Endometrial microvascular endothelial cells (primary cell): Measurements from ENCODE around the gene CRYBB1. TPM values are rescaled to one million over a fixed set of nuclear protein-coding genes. Genes with fewer than 3 reads are reported as not detected.

Experiments used
- in situ Hi-C: cut with HindIII; loops from 2 replicates; pipeline ENCODE4 v1.10.0; 2017; ENCODE audit warnings: low sequenced_read_pairs, low pct_unique_long_range_greater_than_20kb; ENCODE audit errors: inconsistent ontology term
- total RNA-seq: library from RNA; depleted of rRNA; stranded (reverse); fragments of >200 nt; gene quantifications from one replicate; pipeline ENCODE4 v1.2.3, GENCODE V29; 2015; ENCODE audit errors: inconsistent ontology term

CRYBB1 gene
- total RNA-seq, 1 donor from 2014 or later, result not detected

- in situ Hi-C loops, result no loop called here
Observed at GRCh38 chr22:26585104-26585790, 32.6 kb downstream of the CRYBB1 start.

- in situ Hi-C loops, result no loop called here
Observed at GRCh38 chr22:26584010-26584409, 33.8 kb downstream of the CRYBB1 start.

- in situ Hi-C loops, result no loop called here
Observed at GRCh38 chr22:26581633-26582168, 36.1 kb downstream of the CRYBB1 start.

- in situ Hi-C loops, result no loop called here
Observed at GRCh38 chr22:26581026-26581425, 36.8 kb downstream of the CRYBB1 start.

- in situ Hi-C loops, result no loop called here
Observed at GRCh38 chr22:26580240-26580962, 37.4 kb downstream of the CRYBB1 start.

- in situ Hi-C loops, result no loop called here
Observed at GRCh38 chr22:26579331-26579886, 38.4 kb downstream of the CRYBB1 start.

GRCh38 chr22:26577081-26577480, 40.7 kb downstream of the CRYBB1 start:
- in situ Hi-C loops, result no loop called here

- in situ Hi-C loops, result no loop called here
Observed at GRCh38 chr22:26576026-26576680, 41.7 kb downstream of the CRYBB1 start.

- in situ Hi-C loops, result no loop called here
Observed at GRCh38 chr22:26574001-26574723, 43.7 kb downstream of the CRYBB1 start.

GRCh38 chr22:26573026-26573662, 44.7 kb downstream of the CRYBB1 start:
- in situ Hi-C loops, result no loop called here

- in situ Hi-C loops, result no loop called here
Observed at GRCh38 chr22:26570864-26571525, 46.8 kb downstream of the CRYBB1 start.

GRCh38 chr22:26570115-26570514, 47.7 kb downstream of the CRYBB1 start:
- in situ Hi-C loops, result no loop called here

- in situ Hi-C loops, result no loop called here
Observed at GRCh38 chr22:26568207-26568706, 49.6 kb downstream of the CRYBB1 start.

GRCh38 chr22:26567610-26568009, 50.2 kb downstream of the CRYBB1 start:
- in situ Hi-C loops, result no loop called here

GRCh38 chr22:26566994-26567393, 50.8 kb downstream of the CRYBB1 start:
- in situ Hi-C loops, result no loop called here

GRCh38 chr22:26565889-26566288, 51.9 kb downstream of the CRYBB1 start:
- in situ Hi-C loops, result no loop called here

GRCh38 chr22:26565181-26565580, 52.6 kb downstream of the CRYBB1 start:
- in situ Hi-C loops, result no loop called here

- in situ Hi-C loops, result no loop called here
Observed at GRCh38 chr22:26564672-26565071, 53.2 kb downstream of the CRYBB1 start.
